ENCODE measurements around the gene USP25.

DNA sequence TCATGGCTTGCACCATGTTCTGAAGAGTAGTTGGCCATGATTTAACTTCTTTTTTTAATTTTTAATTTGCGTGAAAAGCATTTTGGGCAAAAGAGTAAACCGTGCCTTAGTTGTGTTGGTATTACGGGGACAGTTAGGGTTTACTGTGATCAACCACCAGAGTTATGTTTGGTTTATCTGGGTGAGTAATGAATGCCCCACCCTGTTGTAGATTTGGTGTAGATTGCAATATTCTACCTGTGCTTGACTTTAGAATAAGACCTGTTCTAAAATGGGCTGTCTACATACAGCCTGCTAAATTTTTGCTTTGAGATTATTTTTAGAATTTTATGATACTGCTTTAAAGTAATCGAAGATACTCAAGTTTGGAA is 1.4 kb downstream of the USP25 start:
- TF ChIP-seq POLR2AphosphoS5 (IDR thresholded peaks at IDR 0.05; ENCODE audit: low read depth, low read length): no peak
- TF ChIP-seq TAF1 (IDR thresholded peaks at IDR 0.05; ENCODE audit: borderline replicate concordance, low read depth, low read length): no peak
- no peak for TF ChIP-seq POLR2A (IDR thresholded peaks at IDR 0.05; ENCODE audit: low read depth, low read length)

Measured in GM12892 (cell line).